ENCODE measurements around the gene IFFO2.

Gene IFFO2

GRCh38 chr1:18919197-18919905, 37.1 kb downstream of the IFFO2 start:
- DNase-seq (ENCODE audit: low spot score): peak; percentile 56

- no peak for DNase-seq (ENCODE audit: low spot score)
Observed at GRCh38 chr1:18918417-18918816, 38.1 kb downstream of the IFFO2 start.

DNA sequence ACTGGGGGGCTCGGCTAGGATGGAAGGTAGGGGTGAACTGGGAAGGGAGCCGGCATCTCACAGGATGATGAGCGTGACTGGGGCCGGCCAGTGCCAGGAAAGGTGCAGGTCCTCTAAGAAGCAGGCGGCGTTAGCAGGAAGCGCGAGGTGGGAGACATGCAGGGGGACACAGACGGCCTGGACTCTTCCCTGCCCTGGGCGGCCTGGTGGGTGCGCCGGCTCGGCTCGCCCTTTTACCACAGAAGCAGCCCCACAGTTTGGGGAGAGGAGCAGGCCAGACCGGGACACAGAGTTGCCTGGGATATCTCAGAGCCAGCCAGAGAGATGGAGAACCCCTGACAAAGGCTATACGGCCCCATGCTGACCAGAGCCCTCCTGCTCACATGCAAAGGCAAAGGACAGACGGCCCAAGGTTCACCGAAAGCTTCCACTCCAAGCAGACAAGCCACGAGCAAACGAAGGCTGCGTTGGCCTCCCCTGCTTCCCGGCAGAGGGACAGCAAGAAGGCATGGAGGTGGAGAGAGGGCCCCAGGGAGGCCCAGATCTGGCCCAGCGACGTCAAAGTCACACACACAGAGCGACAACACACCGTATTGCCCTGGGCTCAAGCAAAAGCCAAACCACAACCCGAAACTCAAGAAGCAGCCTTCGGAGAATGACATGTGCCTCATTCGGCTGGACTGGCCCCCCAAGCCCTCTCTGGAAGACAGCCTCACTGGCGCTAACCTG, 39.2 kb downstream of the IFFO2 start:
- DNase-seq (ENCODE audit: low spot score): no peak

DNA sequence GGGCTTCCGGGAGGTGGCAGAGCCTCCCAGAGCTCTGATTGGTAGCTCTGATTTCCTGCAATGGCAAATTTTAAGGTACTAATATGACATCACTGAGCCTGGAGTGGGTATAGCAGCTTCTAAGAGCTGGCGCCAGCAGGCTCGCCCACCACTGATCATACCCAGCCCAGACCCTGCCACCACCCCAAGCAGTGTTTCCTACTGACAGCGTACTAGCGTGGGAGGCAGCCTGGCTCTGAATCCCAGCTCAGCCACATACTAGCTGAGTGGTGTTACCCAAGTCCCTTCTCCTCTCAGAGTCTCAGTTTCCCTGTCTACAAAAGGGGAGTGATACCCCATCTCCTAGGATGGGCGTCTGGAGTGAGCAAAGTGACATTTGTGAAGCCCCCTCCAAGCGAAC, 41.1 kb downstream of the IFFO2 start:
- no peak for DNase-seq (ENCODE audit: low spot score)

GRCh38 chr1:18913065-18913835, 43.2 kb downstream of the IFFO2 start:
- peak; percentile 70 for DNase-seq (ENCODE audit: low spot score)

DNA sequence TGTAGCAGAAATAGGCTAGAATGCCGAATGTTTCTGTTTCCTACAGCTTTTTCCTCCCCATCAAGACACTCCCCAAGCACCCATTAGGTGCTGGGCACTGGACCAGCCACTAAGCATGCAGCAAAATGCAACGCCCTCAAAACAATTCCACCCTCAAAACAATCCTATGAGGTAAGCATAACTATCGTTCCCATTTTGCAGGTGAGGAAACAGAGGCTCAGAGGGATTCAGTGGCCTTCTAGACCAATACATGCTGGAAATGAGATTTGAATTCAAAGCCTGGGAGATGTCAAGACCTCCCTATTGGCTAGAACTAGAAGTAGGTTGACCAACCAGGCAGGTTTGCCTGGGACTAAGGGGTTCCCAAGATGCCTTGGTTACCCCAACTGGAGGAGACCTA, 43.9 kb downstream of the IFFO2 start:
- DNase-seq (ENCODE audit: low spot score): no peak

DNA sequence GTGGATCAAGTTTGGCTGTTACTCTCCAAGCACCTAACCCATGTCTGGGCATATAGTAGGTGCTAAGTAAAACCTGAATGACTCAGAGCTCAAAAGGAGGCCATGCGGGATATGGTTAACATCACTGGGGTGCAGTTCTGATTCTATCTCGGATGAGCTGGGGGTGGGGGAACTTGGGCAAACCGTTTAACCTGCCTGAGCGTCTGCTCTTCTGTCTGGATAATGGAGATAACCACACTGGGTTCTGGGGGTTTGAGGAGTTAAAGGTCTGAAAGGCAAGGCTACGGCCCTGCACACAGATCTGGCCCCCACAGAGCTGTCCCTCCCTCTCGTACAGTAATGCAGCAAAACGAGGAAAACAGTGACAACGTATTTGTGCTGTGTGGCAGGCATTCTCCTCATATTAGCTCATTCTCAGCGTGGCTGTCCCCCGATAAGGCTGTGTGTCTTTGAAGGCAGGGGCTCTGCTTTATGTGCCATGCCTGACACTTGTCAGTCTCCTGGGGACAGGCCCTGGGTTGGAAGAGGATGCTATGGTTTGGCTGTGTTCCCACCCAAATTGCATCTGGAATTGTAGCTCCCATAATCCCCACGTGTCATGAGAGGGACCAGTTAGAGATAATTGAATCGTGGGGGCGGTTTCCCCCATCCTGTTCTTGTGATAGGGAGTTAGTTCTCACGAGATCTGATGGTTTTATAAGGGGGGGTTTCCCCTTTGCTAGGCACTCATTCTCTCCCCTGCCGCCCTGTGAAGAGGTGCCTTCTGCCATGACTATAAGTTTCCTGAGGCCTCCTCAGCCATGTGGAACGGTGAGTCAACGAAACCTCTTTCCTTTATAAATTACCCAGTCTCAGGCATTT, 47.3 kb downstream of the IFFO2 start:
- DNase-seq (ENCODE audit: low spot score): no peak

DNA sequence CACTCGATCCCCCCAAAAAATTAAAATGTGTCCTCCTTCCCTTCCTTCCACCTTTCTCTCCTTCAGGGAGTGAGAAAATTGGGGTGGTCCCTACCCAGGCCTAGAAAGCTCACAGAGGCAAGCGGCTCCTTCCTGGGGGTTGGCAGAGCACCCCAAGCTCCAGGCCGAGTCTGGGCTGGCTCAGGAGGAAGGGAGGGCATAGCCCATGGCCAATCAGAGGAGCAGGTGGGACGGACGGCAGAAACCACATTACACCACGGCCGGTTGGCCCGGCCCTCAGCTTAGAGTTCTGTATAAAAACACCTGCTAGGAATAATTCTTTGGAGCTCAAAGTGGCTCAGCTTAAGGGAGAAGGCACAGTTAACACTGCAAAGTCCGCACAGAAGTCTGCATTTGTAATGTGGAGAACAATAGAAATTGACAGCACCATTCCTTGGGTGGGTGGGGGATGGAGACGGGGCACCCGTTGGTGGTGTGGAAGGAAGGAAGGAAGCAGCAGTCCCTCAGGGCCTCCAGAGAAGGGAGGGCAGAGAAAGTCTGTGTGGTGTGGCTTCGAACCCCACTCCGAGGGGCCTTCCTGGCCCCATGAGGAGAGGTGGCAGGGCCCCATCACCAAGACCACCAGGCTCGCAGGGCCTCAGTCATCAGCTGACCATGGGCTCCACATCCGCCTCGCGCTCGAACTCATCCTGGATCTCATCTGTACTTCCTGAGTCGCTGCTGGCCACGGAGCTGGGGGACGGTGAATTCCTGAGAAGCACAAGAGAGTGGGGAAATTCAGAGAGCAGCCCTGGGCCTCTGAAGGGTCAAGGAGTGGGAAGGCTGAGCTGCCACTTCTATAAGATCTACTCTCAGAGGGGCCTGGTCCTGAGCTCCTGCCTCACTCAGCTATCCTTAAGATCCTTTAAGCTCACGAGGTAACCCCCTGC, 48.3 kb downstream of the IFFO2 start:
- DNase-seq (ENCODE audit: low spot score): no peak

DNA sequence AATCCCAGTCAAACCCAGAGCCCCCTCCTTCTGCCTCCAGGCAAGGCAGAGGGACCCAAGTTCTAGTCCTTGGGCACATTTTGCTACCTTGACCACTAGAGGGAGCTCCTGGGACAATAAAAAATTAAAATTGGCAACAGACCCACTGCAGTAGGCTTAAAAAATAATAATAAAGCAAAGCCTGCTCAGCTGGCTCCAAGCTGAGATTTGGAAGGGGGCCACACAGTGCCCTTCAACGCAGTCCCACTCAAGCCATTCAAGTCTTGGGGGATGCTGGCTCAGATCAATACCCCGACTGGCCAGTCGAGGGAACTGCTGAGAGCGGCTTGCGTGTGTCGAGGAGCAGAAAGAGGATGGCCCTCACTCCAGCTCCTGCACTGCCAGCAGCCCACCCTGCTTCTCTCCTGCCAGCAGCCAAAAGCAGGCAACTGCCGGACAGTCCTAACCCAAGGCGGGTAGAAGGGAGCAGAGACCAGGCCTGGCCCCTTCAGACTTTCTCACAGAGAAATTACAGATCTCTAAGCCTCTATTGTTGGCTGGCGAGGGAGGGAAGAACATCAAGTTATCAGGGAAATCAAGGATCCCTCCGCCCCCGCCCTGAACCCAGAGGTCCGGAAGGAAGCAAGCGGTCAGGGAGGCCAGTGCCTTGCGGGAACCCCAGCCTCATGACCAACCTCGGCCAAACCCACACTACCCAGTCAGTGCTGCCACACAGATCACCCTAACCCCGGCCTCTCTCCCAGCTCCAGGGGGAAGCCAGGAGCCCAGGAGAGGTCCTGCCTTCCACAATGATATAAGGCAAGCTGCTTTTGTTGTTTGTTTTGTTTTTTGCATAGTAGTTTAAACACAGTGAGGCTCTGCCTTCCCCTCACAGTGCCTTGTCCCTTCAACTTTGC, 49.2 kb downstream of the IFFO2 start:
- peak; percentile 85 for DNase-seq (ENCODE audit: low spot score)

GRCh38 chr1:18903291-18903756, 53.2 kb downstream of the IFFO2 start:
- DNase-seq (ENCODE audit: low spot score): no peak

DNA sequence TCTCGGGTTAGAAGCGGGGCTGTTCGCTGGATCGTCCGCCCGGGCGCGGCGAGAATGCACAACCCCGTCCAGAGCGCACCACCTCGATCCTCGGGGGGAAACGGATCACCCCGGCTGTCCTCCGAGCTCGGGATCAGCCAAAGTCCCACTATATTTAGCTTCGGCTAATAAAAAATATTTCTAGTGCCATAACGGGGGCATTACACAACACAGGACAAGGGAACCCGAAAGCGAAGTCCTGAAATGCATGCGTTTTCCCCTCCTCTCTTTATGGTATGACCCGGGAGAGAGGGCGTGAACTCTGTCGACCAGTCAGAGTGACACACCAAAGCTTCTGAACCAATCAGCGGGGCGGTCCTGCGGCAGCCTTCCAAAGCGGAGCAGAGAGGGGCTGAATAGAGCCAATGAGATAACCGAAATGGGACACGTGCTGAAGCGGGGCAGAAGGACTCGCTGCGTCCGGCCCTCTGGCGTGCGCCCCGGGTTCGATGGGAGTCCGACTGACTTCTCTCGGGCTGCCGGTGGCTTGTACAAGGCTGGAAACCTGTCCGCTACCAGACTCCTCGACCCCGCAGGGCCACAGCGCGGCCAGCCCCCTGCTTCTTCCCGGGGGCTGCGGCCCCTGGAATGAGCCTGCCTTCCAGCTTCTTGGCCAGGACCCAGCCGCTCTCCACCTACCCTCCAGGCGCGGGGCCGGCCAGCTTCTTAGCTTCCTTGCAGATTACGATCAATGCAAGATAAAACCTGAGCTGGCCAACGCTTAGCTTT, 53.8 kb downstream of the IFFO2 start, which contains the start of gene ALDH4A1:
Gene ALDH4A1, minus strand, starts transcription at position 33 of the 768 bp plus-strand sequence. Its CDS starts 32 bp downstream, at position 1.
- DNase-seq (ENCODE audit: low spot score): peak; percentile 99

- no peak for DNase-seq (ENCODE audit: low spot score)
Observed at GRCh38 chr1:18901952-18902522, 54.4 kb downstream of the IFFO2 start.

DNA sequence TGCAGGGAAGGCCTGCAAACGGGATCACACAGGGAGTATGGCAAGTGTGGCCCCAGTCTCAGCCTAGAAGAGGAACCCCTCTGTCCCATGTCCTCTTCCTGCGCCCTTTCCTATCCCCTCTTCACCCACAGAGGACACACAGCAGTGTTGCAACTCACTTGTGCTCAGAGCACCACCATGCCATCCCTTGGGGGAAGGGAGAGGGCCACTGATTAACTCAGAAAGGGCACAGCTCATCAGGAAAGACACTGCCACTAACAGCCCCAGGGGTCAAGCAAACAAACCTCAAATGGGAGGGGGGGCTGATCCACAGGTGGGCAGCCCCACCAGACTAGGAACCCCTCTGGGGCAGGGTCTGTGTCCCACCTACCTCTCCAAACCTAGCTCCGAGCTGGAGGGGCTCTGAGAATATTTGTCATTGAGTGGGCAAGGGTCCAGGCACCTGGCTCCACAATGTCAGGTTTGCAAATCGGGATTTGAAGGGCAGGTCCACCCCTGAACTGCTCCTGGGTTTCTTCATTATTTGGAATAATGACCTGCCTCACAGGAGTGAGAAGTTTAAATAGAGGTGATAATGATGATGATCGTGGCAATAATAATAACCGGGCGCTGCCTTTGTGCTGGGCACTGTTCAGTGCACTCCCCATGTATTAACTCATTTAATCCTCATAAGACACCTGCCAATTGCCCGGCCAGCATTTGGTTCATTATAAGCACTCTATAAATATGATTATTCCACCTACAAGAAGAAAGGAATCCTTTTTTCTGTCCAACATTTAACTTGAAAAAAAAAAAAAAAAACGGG, 55.1 kb downstream of the IFFO2 start:
- DNase-seq (ENCODE audit: low spot score): no peak

DNA sequence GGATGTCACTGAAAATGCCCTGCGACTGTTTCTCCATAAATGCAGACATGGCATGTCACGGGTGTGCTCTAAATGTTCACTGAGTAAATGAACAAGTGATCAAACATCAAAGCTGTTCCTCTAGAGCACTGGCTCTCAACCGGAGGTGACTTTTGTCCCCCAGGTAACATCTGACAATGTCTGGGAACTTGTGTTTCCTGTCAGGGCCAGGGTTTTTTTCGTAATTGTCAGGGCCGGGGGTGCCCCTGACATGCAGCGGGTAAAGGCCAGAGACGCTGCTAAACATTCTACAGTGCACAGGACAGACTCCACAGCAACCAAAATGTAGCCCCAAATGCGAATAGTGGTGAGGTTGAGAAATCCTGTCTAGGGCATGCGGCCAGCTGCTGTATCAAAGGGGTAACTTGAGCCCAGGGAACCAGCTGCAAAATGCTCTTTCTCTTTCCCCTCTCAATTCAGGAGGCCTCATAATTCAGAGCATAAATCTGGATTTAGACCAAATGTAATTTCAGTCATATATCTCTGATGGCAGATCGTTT, 56.1 kb downstream of the IFFO2 start:
- DNase-seq (ENCODE audit: low spot score): no peak

DNA sequence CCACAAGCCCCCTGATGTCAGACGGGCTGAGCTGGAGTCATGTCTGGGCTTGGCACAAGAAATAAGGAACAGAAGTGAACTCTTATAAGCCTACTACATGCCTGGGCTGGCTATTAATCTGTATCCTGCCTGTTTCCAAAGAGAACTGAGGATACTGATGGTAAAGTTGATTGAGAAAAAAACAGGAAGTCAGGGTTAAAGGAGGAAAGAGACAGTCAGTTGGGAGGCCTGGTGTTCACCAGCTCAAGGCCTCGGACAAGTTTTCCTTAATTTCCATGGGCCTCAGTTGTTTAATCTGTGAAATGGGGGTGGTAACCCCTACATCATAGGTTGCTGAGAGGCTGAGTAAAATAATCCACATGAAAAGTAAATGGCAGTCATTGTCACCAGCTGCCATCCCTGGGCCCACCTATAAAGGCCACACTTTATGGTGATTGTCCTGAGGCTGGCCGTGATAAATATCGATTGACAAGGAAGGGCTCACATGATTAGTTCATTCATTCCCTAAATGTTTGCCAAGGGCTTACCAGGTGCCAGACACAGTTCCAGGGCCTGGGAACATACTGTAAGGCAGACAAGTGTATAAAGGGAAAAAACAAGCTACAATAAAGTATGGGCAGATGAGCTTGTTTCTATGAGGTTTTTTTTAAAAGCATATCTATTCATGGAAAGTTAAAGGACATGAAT, 57.0 kb downstream of the IFFO2 start:
- no peak for DNase-seq (ENCODE audit: low spot score)

- no peak for DNase-seq (ENCODE audit: low spot score)
Observed at GRCh38 chr1:18898567-18898966, 57.9 kb downstream of the IFFO2 start.

GRCh38 chr1:18895317-18895716, 61.2 kb downstream of the IFFO2 start:
- DNase-seq (ENCODE audit: low spot score): no peak

Data from cerebellar cortex (tissue), 1 donor.